ENCODE measurements around the gene RPS15. TPM values are rescaled to one million over a fixed set of nuclear protein-coding genes. Genes with fewer than 3 reads are reported as not detected.

Gene RPS15
- polyA plus RNA-seq, 1 of the 3 experiments (the other 2 are of a cell fraction) = 3,749 TPM

- no peak for TF ChIP-seq IRF3 (IDR thresholded peaks at IDR 0.05; ENCODE audit: low read depth, low read length)
- TF ChIP-seq RXRA (IDR thresholded peaks at IDR 0.05; ENCODE audit: borderline replicate concordance, low read depth) = no peak
Observed at GRCh38 chr19:1481224-1481892, 43.2 kb downstream of the RPS15 start (continued).

GRCh38 chr19:1481893-1482360 lies 43.7 kb downstream of the RPS15 start:
- Histone ChIP-seq H3K27ac (ENCODE audit: low read depth in 2 of 2, low read length in 1 of 2) (no peak overlapping the region), H4K20me1 (ENCODE audit: insufficient read depth) (no peaks in the 10 kb centered on the region), H3K4me1 (ENCODE audit: control insufficient read depth in 1 of 2, insufficient read depth in 2 of 2, low read depth in 1 of 2, low read length in 1 of 2) (peaks cover 2 to 3% of the 10 kb centered on the region in 2 experiments; a peak in 1 of 4 replicates), H3K9me2 (no peaks in the 10 kb centered on the region), H3K27me3 (ENCODE audit: insufficient read depth) (no peaks in the 10 kb centered on the region), H3F3A (replicated peaks; ENCODE audit: insufficient read depth) (peaks cover 4% of the 10 kb centered on the region), H3K79me2 (ENCODE audit: insufficient read depth) (peaks cover 21% of the 10 kb centered on the region), H3K4me3 (ENCODE audit: low read depth in 2 of 2, low read length in 1 of 2) (no peak overlapping the region), H3K9me3 (no peaks in the 10 kb centered on the region), H3K4me2 (no peak overlapping the region), H2AFZ (ENCODE audit: low read depth) (no peak overlapping the region), H3K36me3 (replicated peaks in 1 of 2; ENCODE audit: control insufficient read depth in 1 of 2, insufficient read depth in 2 of 2, low read length in 1 of 2) (peaks cover 0 to 7% of the 10 kb centered on the region in 2 experiments), H3K9ac (no peak overlapping the region)
- no peak for DNase-seq
- WGBS (ENCODE audit: low lambda C conversion rate) = 93% methylated on average over 18 of the region's 36 CpGs
- POLR2A ChIA-PET = no interaction called here
- no peak for TF ChIP-seq FOSL2 (IDR thresholded peaks at IDR 0.05; ENCODE audit: borderline replicate concordance, low read depth)
- CTCF ChIA-PET = no interaction called here

- ChIA-PET CTCF (no interaction called here), POLR2A (no interaction called here)
- Histone ChIP-seq H3K9me3 (no peaks in the 10 kb centered on the region), H3K27me3 (ENCODE audit: insufficient read depth) (no peaks in the 10 kb centered on the region), H4K20me1 (ENCODE audit: insufficient read depth) (no peaks in the 10 kb centered on the region), H3K36me3 (replicated peaks in 1 of 2; ENCODE audit: control insufficient read depth in 1 of 2, insufficient read depth in 2 of 2, low read length in 1 of 2) (peaks cover 0 to under 1% of the 10 kb centered on the region in 2 experiments), H3K4me1 (ENCODE audit: control insufficient read depth in 1 of 2, insufficient read depth in 2 of 2, low read depth in 1 of 2, low read length in 1 of 2) (peaks cover 0 to 3% of the 10 kb centered on the region in 2 experiments; a peak in 1 of 4 replicates), H3K4me2 (no peak overlapping the region), H3K9me2 (no peaks in the 10 kb centered on the region), H3K79me2 (ENCODE audit: insufficient read depth) (peaks cover 15% of the 10 kb centered on the region), H3K27ac (ENCODE audit: low read depth in 2 of 2, low read length in 1 of 2) (no peak overlapping the region), H3K9ac (no peak overlapping the region), H2AFZ (ENCODE audit: low read depth) (no peak overlapping the region), H3F3A (replicated peaks; ENCODE audit: insufficient read depth) (peaks cover 4% of the 10 kb centered on the region), H3K4me3 (ENCODE audit: low read depth in 2 of 2, low read length in 1 of 2) (no peak overlapping the region)
- WGBS (ENCODE audit: low lambda C conversion rate) = 91% methylated on average over 15 of the region's 37 CpGs
- peak; percentile 51 for DNase-seq
- no peak for TF ChIP-seq RAD21 (IDR thresholded peaks at IDR 0.05; ENCODE audit: low read length)
- no peak for TF ChIP-seq YY1 (IDR thresholded peaks at IDR 0.05; ENCODE audit: low read depth)
- no peak for TF ChIP-seq GATA2 (CRISPR knock-in tag; IDR thresholded peaks at IDR 0.05)
- TF ChIP-seq GABPA (IDR thresholded peaks at IDR 0.05; ENCODE audit: low read depth) = no peak
- TF ChIP-seq SIN3A (IDR thresholded peaks at IDR 0.05; ENCODE audit: borderline replicate concordance, low read depth, low read length) = no peak
- no peak for TF ChIP-seq CTCF (IDR thresholded peaks at IDR 0.05)
- no peak for TF ChIP-seq EP300 (IDR thresholded peaks at IDR 0.05; ENCODE audit: borderline replicate concordance in 1 of 2, low read depth in 1 of 2, low read length in 1 of 2)
- TF ChIP-seq POLR2AphosphoS5 (IDR thresholded peaks at IDR 0.05; ENCODE audit: low read depth, low read length) = no peak
- no peak for TF ChIP-seq FOXJ3 (CRISPR knock-in tag; IDR thresholded peaks at IDR 0.05)
- TF ChIP-seq MXI1 (IDR thresholded peaks at IDR 0.05; ENCODE audit: low read depth, low read length) = no peak
- TF ChIP-seq PBX3 (IDR thresholded peaks at IDR 0.05) = no peak
- TF ChIP-seq USF2 (IDR thresholded peaks at IDR 0.05; ENCODE audit: borderline replicate concordance, low read depth, low read length) = no peak
- TF ChIP-seq TCF12 (IDR thresholded peaks at IDR 0.05) = no peak
- no peak for TF ChIP-seq ZBTB33 (IDR thresholded peaks at IDR 0.05; ENCODE audit: borderline replicate concordance, low read depth)
Observed at GRCh38 chr19:1482361-1483130, 44.4 kb downstream of the RPS15 start.

Data from SK-N-SH (cell line).